Brain pericyte (primary cell): ENCODE data around the gene PRDM9.
"Not testable (repeated sequence)": the region's sequence is repeated elsewhere in the genome, so short reads cannot be mapped to it uniquely, and the experiment has no call there.

Source experiments
- DNase-seq: peaks from one replicate; pipeline ENCODE4 v3.0.0-alpha.2; 2012; ENCODE audit warnings: low read depth, low spot score

Gene PRDM9

DNA sequence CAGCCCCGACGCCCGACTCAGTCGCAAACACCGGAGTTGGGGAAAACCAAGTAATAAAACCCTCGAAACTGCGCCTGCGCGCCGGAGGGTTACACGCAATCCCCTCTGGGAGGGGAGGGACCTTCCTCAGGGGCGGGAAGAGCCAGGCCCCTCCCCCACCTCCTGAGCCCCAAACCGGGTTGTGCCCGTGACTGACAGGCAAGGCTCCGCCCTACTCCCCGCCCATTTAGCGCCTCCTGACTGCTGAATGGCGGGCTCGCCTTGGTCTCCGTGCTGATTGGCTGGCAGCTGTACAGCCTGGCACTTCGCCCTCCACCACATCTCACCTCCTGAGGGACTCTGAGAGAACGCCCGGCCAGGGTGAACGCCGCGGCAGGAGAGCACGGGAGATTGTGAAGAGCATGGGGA is at the start of gene PRDM9:
PRDM9 (plus strand) TSS at position 332 of the 408 bp plus-strand sequence. CDS start 1,425 bp downstream, outside the sequence.
- no peak for DNase-seq

DNA sequence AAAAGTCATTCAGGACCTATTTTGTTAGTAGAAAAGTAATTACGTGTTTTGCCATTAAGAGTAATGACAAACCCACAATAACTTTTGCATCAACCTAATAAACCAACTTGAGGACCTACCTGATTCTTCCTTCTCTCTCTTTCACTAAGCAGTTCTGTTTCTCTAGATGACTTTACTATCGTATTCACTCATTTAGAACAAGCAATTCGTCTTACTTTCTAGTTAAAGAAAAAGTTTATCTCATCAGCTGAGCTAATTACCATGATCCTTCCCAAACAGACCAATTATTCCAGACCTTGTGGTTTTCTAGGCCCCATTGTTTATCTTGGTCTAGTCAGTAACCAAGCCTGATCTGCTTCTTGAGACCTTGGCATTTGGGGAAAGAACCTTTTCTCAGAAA is 49.6 kb upstream of the PRDM9 start:
- no peak for DNase-seq

DNA sequence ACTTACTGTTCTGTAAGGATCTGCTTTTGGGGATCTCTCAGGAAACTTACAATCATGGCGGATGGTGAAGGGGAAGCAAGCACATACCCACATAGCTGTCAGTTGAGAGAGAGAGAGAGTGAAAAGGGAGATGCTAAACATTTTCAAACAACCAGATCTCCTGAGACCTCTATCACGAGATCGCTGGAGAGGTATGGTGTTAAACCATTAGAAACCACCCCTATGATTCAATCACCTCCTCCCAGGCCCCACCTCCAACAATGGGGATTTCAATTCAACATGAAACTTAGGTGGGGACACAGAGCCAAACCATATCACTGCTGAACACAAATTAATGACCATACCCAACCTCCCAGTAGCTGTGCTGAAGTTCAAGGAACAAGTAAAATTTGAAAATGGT is 48.2 kb upstream of the PRDM9 start:
- DNase-seq: no peak

DNA sequence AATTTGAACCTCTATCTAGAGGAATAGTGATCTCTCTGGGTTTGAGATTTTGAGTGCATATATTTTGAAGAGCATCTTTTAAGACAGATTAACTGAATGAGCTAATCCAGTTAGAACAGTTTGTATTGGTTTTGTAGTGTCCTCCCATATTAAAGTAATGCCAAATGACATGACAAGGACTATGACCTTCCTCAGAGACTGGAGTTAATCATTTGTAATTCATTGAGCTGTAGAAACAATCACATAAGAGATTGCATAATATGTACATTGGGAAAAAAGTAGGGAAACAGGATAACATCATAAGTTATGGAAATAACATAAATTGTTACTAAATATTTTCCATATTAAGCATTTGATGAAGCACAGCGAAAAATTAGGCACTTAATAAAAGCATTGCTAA is 45.8 kb upstream of the PRDM9 start:
- no peak for DNase-seq

DNA sequence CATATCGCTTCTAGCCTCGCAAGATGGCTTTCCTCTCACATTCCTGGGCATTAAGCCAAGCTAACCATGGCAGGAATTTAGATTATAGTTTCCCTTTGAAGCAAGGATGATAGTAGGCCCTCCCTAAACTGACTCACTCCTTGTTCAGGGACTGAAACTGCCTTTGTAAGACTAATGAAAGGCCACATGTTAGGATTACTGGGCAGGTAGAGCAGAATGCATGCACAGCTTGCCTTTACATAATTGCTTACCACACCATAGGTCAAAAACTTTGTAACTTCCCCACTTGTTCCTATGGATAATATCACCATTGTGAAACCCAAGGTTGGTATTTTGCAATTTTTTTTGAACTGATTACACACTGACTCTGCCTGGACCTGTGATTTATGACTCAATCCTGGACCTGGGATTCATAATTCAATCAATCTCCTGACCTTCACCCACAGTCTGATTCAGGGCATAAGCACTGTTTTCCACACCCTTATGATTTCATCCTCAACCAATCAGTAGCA is 41.0 kb upstream of the PRDM9 start:
- DNase-seq: no peak

DNA sequence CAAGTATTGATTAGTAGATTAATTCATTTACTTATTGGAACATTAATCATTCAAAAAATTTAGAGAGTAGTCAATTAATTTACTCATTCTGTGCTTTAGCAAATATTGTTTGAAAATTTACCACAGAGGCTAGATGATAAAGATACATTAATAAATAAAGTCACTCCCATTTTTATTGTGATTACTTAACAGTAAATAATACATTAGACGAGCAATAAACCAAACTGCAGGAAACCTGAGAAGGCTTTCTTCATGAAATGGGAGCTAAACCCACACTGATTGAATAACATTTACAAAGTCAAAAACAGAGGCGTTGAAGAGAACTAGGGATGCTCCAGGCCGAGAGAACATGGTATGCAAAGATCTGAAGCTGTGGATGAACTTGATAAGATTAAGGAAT is 38.8 kb upstream of the PRDM9 start:
- DNase-seq: no peak

DNA sequence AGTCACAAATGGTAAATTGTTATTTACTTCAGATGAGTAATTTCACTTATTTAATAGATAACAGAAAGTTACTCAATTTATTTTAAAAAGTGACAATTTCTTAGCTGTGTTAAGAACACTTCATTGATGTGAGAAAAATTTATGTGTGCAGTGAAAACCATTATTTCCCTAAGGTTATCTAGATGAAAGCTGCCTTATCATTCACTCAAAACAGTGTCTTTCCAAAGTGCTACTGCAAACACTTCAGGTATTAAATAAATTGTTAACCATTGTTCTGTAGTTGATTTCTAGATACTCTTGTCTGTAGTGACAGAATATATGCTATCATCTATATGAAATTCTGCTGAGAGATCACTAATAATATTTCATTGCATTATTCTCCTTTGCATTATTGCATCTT is 33.5 kb upstream of the PRDM9 start:
- no peak for DNase-seq

DNA sequence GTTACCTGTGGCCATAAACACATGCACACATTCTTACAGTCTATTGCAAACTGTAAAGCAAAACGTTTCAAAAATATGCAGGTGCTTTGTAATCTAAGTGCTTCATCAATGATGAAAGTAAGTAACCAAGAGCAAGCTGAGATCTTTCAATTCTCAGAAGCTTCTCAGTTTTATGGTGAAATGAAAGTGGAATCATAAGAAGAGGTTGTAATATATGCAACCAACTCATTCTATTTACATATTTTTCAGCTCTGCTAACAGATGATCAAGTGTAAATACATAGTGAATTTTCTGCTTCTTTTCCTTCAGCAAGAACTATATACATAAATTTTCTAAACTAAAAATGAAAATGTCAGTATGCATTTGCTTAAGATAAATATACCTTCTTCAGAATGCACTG is 33.1 kb upstream of the PRDM9 start:
- DNase-seq: no peak

DNA sequence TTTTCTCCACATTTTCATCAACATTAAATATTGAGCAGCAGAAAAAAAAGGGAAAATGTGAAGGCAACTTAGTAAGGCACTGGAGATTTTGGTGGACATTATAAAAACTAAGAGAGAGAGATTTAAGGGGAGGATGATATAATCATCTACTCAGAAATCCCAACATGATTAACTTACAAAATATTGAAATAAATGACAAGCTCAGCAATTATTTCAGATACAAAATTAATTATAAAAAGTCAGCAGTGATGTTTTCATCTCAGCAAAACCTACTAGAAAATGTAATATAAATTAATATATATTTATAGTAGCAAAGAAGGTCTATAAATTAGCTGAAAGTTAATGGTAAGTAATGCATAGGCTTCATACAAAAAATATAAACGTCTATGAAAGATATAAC is 30.8 kb upstream of the PRDM9 start:
- no peak for DNase-seq

DNA sequence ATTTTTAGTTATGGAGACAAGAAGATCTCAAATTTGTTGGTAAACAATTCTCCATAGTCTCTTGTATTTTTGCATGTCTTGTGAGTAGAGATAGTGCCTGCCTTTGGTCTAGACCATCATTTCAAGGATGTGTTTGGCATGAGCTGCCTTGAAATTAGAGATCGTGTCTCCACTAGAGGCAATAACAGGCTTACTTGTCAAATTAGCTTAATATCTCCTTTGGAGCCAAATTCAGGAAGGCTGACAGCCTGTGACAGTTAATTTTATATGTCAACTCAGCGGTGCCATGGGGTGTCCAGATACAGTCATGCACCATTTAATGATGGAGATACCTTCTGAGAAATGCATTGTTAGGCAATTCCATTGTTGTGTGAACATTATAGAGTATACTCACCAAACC is 24.8 kb upstream of the PRDM9 start:
- DNase-seq: no peak

DNA sequence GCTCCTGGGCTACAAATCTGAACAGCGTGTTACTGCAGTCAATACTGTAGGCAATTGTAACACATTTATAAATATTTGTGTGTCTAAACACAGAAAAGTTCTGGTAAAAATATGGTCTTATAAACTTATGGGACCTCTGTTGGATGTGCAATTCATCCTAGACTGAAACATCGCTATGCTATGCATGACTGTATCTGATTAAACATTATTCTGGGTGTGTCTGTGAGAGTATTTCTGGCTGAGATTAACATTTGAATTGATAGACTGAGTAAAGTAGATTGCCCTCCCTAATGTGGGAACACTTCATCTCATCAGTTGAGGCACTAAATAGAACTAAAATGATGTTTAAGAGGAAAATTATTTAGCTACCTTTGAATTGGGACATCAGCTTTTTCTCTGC is 24.3 kb upstream of the PRDM9 start:
- DNase-seq: no peak

DNA sequence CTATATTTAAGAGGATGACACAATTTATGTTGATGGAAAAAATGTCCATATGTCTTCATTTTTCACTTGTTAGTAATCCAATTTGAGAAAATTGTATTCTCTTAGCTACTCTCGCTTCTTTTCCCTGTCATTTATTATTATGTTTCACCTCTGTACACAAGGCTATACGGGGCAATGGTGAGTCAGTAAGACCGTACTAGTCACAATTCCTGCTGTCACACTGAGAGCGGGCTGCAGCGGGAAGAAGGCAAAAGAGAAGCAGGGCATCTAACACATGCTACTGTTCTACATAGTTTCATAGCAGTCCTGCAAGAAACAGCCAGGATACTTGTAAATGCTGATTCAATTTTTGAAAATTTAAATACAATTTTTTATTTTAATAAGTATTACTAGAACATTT is 23.3 kb upstream of the PRDM9 start:
- no peak for DNase-seq

DNA sequence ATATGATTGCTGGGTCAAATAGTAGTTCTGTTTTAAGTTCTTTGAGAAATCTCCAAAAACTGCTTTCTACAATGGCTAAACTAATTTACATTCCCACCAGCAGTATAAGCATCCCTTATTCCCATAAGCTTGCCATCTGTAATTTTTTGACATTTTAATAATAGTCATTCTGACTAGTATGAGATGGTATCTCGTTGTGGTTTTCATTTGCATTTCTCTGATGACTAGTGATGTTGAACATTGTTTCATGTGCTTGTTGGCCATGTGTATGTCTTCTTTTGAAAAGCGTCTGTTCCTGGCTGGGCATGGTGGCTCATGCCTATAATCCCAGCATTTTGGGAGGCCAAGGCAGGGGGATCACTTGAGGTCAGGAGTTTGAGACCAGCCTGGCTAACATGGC is 21.2 kb upstream of the PRDM9 start:
- DNase-seq: not testable (repeated sequence)

DNA sequence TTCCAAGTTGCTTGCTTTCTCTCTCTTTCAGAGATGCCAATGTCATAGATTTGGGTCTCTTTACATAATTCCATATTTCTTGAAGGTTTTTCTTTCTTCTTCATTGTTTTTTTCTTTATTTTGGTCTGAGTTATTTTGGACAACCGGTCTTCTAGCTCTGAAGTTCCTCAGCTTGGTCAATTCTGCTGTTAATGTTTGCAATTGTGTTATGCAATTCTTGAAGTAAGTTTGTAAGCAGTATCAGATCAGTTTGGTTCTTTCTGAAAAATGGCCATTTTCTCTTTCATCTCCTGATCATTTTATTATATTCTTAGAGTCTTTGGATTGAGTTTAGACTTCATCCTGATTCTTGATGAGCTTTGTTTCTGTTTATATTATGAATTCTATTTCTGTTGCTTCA is 16.4 kb upstream of the PRDM9 start:
- no peak for DNase-seq

DNA sequence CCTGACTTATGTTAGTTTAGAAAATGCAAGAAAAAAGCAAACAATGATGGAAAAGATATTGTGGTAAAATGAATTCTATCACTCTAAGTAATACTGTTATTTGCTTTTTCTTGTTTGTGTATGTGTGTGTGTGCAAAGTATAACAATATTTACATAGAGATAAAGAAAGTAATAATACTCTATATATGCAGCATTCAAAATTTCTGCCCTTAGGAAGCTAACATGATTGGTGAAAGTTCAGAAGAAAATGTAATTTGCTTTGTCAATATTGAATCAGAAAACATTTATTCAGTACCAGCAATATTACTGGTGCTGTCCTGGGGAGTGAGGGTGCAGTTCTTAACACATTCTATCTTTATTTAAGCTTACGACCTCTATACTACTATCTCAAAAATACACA is 12.9 kb upstream of the PRDM9 start:
- no peak for DNase-seq

DNA sequence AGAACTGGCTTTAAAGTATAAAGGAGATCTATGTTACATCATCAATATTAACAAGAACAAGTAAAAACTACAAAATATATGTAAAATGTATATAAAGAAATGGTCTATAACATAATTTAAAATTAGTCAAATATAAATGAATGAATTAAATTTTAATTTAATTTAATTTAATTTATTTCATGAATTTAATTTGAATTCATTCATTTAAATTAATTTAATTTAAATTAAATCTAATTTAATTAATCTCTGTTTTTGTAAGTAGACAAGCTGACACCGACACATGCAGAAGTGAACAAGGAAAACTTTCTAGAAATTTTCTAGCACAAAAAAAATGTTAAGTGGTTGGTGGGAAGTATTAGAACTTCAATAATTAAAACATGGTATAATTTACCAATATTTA is 10.8 kb upstream of the PRDM9 start:
- DNase-seq: no peak

DNA sequence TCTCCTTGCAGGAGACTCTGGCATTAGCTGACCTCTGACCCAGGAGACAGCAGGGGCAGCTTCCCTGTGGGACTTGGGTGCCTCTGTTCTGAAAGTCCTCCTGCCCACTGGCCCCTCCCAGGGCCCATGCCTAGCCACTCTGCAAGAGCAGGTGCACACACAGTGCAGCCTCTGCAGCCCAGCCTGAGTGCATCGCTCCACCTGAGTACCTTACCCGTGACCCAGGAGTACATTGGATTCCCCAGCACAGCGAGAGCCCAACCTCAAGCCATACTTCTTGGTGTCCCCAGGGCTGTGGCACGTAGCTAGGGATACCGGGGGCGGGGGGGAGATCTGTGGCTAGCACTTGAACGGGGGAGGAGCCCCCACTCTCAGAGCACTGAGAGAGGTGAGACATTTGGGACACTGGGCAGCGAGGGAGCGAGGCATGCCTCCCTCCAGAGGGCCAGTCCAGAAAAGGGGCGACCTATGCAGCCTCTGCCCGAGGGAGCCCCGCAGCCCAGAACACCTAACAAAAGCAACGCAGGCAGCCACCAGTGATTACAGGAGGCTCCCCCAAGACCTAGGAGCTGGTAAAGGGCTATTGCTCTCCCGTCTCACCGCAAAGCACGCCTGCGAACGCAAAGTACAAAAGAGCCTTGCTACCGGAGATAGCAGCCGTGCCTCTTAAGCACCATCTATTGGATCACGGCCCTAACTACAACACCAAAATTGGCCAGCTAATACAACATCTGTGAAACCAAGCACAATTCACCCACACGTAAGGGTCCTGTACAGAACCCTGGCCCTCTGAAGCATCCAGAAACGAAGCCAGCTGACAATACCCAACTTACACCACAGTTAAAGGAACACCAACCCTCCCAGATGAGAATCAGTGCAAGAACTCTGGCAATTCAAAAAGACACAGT is 826 bp upstream of the PRDM9 start:
- DNase-seq: no peak

DNA sequence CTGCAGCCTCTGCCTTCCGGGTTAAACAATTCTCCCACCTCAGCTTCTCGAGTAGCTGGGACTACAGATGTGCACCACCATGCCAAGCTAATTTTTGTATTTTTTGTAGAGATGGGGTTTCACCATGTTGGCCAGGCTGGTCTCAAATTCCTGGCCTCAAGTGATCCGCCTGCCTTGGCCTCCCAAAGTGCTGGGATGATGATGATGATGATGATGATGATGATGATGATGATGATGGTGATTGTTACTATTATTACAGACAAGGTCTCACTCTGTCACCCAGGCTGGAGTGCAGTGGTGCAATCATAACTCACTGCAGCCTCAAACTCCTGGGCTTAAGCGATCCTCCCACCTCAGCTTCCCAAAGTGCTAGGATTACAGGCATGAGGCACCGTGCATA is 3.0 kb downstream of the PRDM9 start:
- DNase-seq: not testable (repeated sequence)

DNA sequence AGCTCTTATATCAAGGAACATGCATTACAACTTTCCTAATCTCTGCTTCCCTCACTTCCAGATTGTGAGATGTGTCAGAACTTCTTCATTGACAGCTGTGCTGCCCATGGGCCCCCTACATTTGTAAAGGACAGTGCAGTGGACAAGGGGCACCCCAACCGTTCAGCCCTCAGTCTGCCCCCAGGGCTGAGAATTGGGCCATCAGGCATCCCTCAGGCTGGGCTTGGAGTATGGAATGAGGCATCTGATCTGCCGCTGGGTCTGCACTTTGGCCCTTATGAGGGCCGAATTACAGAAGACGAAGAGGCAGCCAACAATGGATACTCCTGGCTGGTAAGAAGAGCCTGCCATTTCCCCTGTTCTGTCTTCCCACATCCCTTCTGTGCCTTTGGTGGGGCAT is 15.1 kb downstream of the PRDM9 start:
- no peak for DNase-seq

DNA sequence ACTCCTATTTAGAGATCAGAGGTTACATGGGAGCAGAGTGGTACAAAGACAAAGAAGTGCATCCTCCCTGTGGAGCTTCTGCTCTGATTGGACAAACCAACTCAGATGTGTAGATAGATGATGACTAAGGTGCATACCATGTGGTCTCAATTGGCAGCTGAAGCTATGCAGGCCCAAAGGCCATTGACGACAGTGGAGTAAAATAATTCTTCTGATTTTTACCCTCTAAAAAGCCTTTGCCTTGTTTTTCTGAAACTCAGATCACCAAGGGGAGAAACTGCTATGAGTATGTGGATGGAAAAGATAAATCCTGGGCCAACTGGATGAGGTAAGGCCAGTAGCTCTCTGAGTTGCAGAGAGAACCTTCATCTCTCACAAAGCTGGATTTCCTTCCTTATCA is 15.6 kb downstream of the PRDM9 start:
- DNase-seq: no peak

DNA sequence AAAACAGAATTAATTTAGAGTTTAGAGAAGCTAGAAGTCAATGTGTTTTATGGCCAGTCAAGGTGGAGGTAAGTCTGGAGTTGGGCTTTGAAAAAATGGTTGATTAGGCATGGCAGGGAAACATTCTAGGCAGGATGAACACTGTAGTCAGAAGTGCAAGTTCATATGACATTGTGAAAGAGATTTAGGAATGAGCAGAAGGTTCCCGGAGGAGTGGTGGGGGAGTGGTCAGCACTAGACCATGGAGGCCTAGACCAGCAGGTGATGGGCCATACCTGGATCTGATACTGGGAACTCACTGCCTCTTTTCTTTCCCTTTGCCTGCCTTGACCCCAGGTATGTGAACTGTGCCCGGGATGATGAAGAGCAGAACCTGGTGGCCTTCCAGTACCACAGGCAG is 16.6 kb downstream of the PRDM9 start:
- no peak for DNase-seq

DNA sequence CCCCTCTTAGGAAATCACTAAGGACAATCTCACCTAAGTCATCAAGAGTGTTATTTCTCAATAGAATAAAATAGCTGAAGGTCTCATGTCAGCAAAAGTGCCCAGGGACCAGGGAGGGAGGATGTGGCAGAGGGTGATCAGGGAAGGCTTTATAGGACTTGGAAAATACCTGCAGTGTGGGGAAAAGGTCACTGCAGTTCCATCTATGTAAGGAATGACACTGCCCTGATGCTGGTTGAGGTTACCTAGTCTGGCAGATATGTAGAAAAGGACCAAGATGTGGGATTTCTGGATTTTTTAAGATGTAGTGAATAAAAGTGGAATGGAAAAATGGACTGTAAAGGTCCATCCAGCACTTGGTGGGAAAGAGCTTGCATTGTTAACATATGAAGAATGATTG is 18.3 kb downstream of the PRDM9 start:
- no peak for DNase-seq

DNA sequence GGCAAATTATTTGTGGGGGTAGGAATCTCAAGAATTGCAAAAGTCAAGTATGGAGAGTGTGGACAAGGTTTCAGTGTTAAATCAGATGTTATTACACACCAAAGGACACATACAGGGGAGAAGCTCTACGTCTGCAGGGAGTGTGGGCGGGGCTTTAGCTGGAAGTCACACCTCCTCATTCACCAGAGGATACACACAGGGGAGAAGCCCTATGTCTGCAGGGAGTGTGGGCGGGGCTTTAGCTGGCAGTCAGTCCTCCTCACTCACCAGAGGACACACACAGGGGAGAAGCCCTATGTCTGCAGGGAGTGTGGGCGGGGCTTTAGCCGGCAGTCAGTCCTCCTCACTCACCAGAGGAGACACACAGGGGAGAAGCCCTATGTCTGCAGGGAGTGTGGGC is 19.2 kb downstream of the PRDM9 start:
- not testable (repeated sequence) for DNase-seq
